Activated CD8-positive, alpha-beta T cell treated with anti-CD3 and anti-CD28 coated beads for 36 hours (primary cell): ENCODE measurements around the gene EIF2S3. TPM values are rescaled to one million over a fixed set of nuclear protein-coding genes. Genes with fewer than 3 reads are reported as not detected.

Experiments
- ATAC-seq: fragments of 200-7000 bp; cut with Tn5 transposase; one replicate; pipeline ENCODE4 v1.10.0; 2021; ENCODE audit warnings: mild to moderate bottlenecking, moderate library complexity
- CTCF ChIA-PET: fragments of 350-600 bp; sonication (Branson Sonifier 250); formaldehyde crosslinking; loops from one replicate; lab custom pipeline; 2021; ENCODE audit warnings: antibody characterized with exemption; lab: Charles Lee
- POLR2A ChIA-PET: fragments of 350-600 bp; sonication (Branson Sonifier 250); formaldehyde crosslinking; loops from one replicate; lab custom pipeline; 2021; ENCODE audit warnings: antibody characterized with exemption; lab: Charles Lee
- DNase-seq: peaks from one replicate; pipeline ENCODE4 v3.0.0-alpha.2; 2020
- H3K27ac Mint-ChIP-seq: one replicate; pipeline ENCODE4 v1.8.0; 2021; ENCODE audit warnings: mild to moderate bottlenecking, mixed read lengths
- H3K27me3 Mint-ChIP-seq: one replicate; pipeline ENCODE4 v1.8.0; 2021; ENCODE audit warnings: mixed read lengths
- H3K36me3 Mint-ChIP-seq: one replicate; pipeline ENCODE4 v1.8.0; 2021; ENCODE audit warnings: low read depth, mixed read lengths
- H3K4me1 Mint-ChIP-seq: one replicate; pipeline ENCODE4 v1.8.0; 2021; ENCODE audit warnings: low read depth, mixed read lengths
- H3K4me3 Mint-ChIP-seq: one replicate; pipeline ENCODE4 v1.8.0; 2021; ENCODE audit warnings: mild to moderate bottlenecking, moderate library complexity, mixed read lengths
- H3K9me3 Mint-ChIP-seq: one replicate; pipeline ENCODE4 v1.8.0; 2021; ENCODE audit warnings: mixed read lengths
- intact Hi-C: fragments of 100-400 bp; cut with micrococcal nuclease; formaldehyde crosslinking; loops from one replicate; pipeline ENCODE4 v1.10.0; 2022
- total RNA-seq, 2 experiments: library from RNA; stranded (reverse); gene quantifications; one replicate each; pipeline ENCODE4 v1.2.3, GENCODE V29; 2021
- TF ChIP-seq, protein P1 (sequence below): fragments of 200-600 bp; IDR thresholded peaks from one replicate; pipeline ENCODE4 v1.8.0; 2022; ENCODE audit warnings: antibody characterized with exemption, mild to moderate bottlenecking

EIF2S3 gene
- total RNA-seq, 2 experiments from 2014 or later = 350 to 366 TPM

DNA sequence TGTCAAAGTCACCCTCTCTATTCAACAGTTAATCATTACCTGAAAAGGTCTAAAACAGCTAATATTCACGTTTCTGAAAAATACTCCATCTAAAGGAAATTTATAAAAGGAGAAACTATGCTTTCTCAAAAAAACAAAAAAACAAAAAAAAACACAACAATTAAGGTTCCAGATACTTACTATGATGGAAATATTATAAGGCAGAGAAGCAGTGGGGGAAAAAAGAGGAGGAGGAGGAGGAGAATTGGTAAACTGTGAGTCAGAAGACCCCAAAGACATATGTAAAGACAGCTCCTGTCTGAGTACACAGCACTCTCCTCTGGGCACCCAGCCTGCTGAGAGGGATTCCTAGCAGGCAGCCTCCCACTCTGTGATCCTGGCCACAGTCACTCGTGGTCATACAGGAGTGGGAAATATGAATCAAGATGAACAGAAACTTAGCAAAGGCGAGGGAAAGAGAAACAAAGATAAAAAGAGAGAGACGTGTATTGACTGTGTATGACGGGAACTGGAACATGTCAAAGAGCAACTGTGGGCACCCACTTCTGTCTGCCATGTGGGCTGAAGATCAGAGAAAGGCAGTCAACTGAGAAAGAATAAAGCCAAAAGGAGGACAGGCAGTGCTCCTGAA is 40.3 kb upstream of the EIF2S3 start:
- ATAC-seq (peak; percentile 86), DNase-seq (peak; percentile 66)
- Mint-ChIP-seq H3K27ac (peak overlapping the region; percentile 89), H3K9me3 (no peaks in the 10 kb centered on the region), H3K4me3 (peak overlapping the region; percentile 47), H3K36me3 (peaks cover 16% of the 10 kb centered on the region), H3K4me1 (peaks cover 36% of the 10 kb centered on the region), H3K27me3 (no peaks in the 10 kb centered on the region)
- ChIA-PET CTCF (interaction anchor here (0.9 to 1.5 kb wide), 2 partner anchors 10 to 36 kb away, joined by 3 to 4 read pairs; no protein-coding TSS in a partner anchor), POLR2A (interaction anchor here (0.7 to 0.8 kb wide), 3 partner anchors 9 to 40 kb away, joined by 3 to 5 read pairs (median 4); partner anchors contain the start of gene EIF2S3)
- intact Hi-C loops = no loop called here
- TF ChIP-seq, protein P1, sequence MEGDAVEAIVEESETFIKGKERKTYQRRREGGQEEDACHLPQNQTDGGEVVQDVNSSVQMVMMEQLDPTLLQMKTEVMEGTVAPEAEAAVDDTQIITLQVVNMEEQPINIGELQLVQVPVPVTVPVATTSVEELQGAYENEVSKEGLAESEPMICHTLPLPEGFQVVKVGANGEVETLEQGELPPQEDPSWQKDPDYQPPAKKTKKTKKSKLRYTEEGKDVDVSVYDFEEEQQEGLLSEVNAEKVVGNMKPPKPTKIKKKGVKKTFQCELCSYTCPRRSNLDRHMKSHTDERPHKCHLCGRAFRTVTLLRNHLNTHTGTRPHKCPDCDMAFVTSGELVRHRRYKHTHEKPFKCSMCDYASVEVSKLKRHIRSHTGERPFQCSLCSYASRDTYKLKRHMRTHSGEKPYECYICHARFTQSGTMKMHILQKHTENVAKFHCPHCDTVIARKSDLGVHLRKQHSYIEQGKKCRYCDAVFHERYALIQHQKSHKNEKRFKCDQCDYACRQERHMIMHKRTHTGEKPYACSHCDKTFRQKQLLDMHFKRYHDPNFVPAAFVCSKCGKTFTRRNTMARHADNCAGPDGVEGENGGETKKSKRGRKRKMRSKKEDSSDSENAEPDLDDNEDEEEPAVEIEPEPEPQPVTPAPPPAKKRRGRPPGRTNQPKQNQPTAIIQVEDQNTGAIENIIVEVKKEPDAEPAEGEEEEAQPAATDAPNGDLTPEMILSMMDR = no peak

DNA sequence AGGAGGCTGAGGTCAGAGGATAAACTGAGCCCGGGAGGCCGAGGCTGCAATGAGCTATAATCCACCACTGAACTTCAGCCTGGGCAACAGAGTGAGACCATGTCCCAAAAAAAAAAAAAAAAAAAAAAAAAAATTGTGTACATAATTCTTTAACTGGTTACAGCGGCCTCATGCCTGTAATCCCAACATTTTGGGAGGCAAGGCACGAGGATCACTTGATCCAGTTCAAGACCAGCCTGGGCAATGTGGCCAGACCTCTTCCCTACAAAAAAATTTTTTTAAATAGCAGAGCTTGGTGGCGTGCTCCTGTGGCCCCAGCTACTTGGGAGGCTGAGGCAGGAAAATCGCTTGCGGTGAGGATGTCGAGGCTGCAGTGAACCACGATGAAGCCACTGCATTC is 37.1 kb upstream of the EIF2S3 start:
- POLR2A ChIA-PET = no interaction called here
- ATAC-seq = no peak

DNA sequence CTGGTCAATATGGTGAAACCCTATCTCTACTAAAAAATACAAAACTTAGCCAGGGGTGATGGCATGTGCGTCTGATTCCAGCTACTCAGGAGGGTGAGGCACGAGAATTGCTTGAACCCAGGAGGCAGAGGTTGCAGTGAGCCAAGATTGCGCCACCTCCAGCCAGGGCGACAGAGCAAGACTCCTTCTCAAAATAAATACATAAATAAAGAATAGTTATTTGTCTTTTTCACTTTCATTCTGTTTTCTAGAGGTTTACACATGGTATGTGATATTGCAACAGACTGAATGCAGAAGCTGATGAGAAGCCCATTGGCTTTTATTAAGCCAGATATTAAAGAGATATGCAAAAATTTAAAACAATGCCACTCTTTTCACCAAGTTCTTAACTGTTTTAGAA is 35.9 kb upstream of the EIF2S3 start:
- Mint-ChIP-seq H3K9me3 (no peaks in the 10 kb centered on the region), H3K4me3 (no peak overlapping the region), H3K4me1 (peaks cover 43% of the 10 kb centered on the region), H3K27ac (no peak overlapping the region), H3K27me3 (no peaks in the 10 kb centered on the region), H3K36me3 (peaks cover 21% of the 10 kb centered on the region)
- DNase-seq (no peak), ATAC-seq (no peak)
- TF ChIP-seq, protein P1 = no peak
- POLR2A ChIA-PET = interaction anchor here (1.2 kb wide), 1 partner anchor 35 kb away, joined by 4 read pairs; no protein-coding TSS in a partner anchor
- CTCF ChIA-PET = no interaction called here
- intact Hi-C loops = no loop called here

More for the DNA sequence above, 37.1 kb upstream of the EIF2S3 start:
- H3K9me3 Mint-ChIP-seq = no peaks in the 10 kb centered on the region
- no peak overlapping the region for H3K4me3 Mint-ChIP-seq
- H3K36me3 Mint-ChIP-seq = peaks cover 16% of the 10 kb centered on the region
- CTCF ChIA-PET = no interaction called here
- no peak overlapping the region for H3K27ac Mint-ChIP-seq
- no peaks in the 10 kb centered on the region for H3K27me3 Mint-ChIP-seq
- TF ChIP-seq, protein P1 = no peak
- intact Hi-C loops = no loop called here
- H3K4me1 Mint-ChIP-seq = peaks cover 41% of the 10 kb centered on the region
- DNase-seq = no peak

DNA sequence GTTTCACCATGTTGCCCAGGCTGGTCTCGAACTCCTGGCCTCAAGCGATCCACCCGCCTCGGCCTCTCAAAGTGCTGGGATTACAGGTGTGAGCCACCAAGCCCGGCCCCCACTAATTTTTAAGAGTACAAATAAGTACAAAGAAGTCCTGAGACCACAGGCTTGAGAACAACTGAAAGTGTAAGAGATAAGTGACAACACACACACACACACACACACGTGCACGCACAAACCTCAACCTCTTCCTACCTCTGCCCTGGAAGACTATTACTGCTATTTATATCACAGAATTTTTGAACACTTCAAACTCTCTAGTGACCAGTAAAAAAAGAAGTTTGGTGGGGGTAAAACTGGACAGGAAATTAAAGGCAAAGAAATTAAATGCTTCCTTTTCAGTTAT is 35.3 kb upstream of the EIF2S3 start:
- intact Hi-C loops = no loop called here
- Mint-ChIP-seq H3K9me3 (no peaks in the 10 kb centered on the region), H3K4me3 (peak overlapping the region; percentile 18), H3K27me3 (no peaks in the 10 kb centered on the region), H3K4me1 (peaks cover 41% of the 10 kb centered on the region), H3K36me3 (peaks cover 21% of the 10 kb centered on the region), H3K27ac (no peak overlapping the region)
- ChIA-PET CTCF (no interaction called here), POLR2A (interaction anchor here (1.2 to 1.8 kb wide), 2 partner anchors 35 to 111 kb away, joined by 4 read pairs; partner anchors contain the start of genes APOO and CXorf58)
- TF ChIP-seq, protein P1 = no peak
- ATAC-seq = no peak
- peak; percentile 7 for DNase-seq

DNA sequence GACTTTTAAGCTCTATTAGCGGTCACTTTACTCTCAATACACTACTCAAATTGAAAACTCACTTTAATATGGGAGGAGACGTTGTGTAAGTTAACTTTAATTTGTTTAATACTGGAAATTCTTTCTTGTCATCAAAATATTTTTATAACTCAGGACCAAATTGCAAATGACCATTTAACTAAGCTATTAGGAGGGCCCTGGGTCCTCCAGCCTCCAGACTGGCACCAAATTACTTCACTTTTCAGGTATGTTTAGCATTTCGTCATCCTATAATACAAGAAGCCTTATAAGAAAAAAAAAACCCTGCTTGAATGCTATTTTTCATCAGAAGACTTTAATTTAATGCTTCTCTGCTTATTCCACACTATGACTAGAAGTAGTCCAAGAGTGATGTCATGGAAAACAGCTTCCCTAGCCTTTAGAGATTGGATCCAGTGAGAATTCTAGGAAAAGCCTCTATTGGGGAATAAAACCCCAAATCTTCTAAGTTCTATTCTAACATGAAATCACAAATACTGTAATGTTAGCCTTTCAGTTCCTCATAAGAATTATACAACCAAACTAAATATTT is 34.4 kb upstream of the EIF2S3 start:
- Mint-ChIP-seq H3K27me3 (no peaks in the 10 kb centered on the region), H3K9me3 (no peaks in the 10 kb centered on the region), H3K4me1 (peaks cover 33% of the 10 kb centered on the region), H3K4me3 (peak overlapping the region; percentile 49), H3K36me3 (peaks cover 21% of the 10 kb centered on the region), H3K27ac (peak overlapping the region; percentile 55)
- DNase-seq (no peak), ATAC-seq (no peak)
- ChIA-PET CTCF (interaction anchor here (0.8 to 1.7 kb wide), 2 partner anchors 8 to 33 kb away, joined by 3 to 5 read pairs; no protein-coding TSS in a partner anchor), POLR2A (interaction anchor here (0.8 to 1.8 kb wide), 3 partner anchors 12 to 112 kb away, joined by 4 to 6 read pairs (median 4); partner anchors contain the start of genes APOO, CXorf58 and EIF2S3)
- TF ChIP-seq, protein P1 = no peak
- intact Hi-C loops = loop anchor here (5.0 to 10.0 kb wide), 2 partner anchors 68 to 116 kb away; partner anchors contain the start of genes APOO and CXorf58
